ENCODE results near the gene NDUFB6. TPM values are rescaled to one million over a fixed set of nuclear protein-coding genes. Genes with fewer than 3 reads are reported as not detected.
A peak's percentile ranks its signal among the peaks of the same experiment; 100 is the strongest.
"Not testable (repeated sequence)": the region's sequence is repeated elsewhere in the genome, so short reads cannot be mapped to it uniquely, and the experiment has no call there.

The NDUFB6 gene
- 46.9 and 47.1 TPM in 2 replicates for total RNA-seq

DNA sequence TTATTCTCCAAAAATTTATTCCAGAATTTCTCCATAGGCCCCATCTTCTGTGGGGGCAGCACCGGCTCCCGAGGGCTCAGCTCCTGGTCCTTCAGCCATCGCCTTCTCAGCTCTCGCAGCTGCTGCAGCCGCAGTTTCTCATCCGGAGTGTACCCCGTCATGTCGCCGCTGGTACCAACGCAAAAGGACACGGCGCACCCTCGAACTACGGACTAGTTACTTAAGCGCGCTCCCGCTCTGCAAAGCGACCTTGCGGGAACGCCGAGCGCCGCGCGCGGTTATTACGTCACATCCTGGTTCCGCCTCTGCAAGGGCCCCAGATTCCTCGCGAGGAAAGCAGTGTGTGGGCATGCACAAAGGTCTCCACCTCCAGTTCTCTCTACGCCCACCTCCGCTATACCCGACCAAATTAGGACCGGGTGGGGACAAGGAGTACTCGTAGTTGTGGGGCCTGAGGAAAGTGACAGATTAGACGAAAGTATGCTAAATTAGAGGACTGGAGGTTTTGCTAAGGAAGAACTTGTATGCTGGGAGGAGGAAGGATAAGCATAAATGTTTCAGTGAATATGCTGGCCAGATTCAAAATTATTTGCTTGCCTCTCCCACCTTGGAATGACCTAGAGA is at the start of gene NDUFB6:
TSS of gene NDUFB6 (minus strand) at position 260 of the 624 bp plus-strand sequence. CDS start at position 161, 99 bp downstream.
- Mint-ChIP-seq H3K4me3 (peak within 1 kb of the TSS; percentile 99), H3K4me1 (peaks cover 20% of the 10 kb centered on the region), H3K36me3 (ENCODE audit: low read depth) (peaks cover 11% of the 10 kb centered on the region), H3K27ac (peak within 1 kb of the TSS; percentile 98), H3K27me3 (peaks cover 2% of the 10 kb centered on the region), H3K9me3 (no peaks in the 10 kb centered on the region)
- intact Hi-C loops (cut with micrococcal nuclease) = loop anchor here (1.0 kb wide), 5 partner anchors 21 to 428 kb away; partner anchors contain the start of genes ACO1, APTX, RIGI and SMIM27
- peak; percentile 99 for DNase-seq

- Mint-ChIP-seq H3K27ac (no peak overlapping the region), H3K4me3 (no peak overlapping the region), H3K36me3 (ENCODE audit: low read depth) (no peaks in the 10 kb centered on the region), H3K9me3 (no peaks in the 10 kb centered on the region), H3K27me3 (peaks cover 11% of the 10 kb centered on the region), H3K4me1 (no peaks in the 10 kb centered on the region)
- intact Hi-C loops (cut with micrococcal nuclease) = no loop called here
- DNase-seq = no peak
Observed at GRCh38 chr9:32618261-32618660, 45.3 kb upstream of the NDUFB6 start.

- H3K9me3 Mint-ChIP-seq = no peaks in the 10 kb centered on the region
- no peak for DNase-seq
- intact Hi-C loops (cut with micrococcal nuclease) = no loop called here
- H3K4me3 Mint-ChIP-seq = no peak overlapping the region
- no peak overlapping the region for H3K27ac Mint-ChIP-seq
- no peaks in the 10 kb centered on the region for H3K4me1 Mint-ChIP-seq
- H3K27me3 Mint-ChIP-seq = peaks cover 7% of the 10 kb centered on the region
- no peaks in the 10 kb centered on the region for H3K36me3 Mint-ChIP-seq (ENCODE audit: low read depth)
Observed at GRCh38 chr9:32606811-32607210, 33.9 kb upstream of the NDUFB6 start.

DNA sequence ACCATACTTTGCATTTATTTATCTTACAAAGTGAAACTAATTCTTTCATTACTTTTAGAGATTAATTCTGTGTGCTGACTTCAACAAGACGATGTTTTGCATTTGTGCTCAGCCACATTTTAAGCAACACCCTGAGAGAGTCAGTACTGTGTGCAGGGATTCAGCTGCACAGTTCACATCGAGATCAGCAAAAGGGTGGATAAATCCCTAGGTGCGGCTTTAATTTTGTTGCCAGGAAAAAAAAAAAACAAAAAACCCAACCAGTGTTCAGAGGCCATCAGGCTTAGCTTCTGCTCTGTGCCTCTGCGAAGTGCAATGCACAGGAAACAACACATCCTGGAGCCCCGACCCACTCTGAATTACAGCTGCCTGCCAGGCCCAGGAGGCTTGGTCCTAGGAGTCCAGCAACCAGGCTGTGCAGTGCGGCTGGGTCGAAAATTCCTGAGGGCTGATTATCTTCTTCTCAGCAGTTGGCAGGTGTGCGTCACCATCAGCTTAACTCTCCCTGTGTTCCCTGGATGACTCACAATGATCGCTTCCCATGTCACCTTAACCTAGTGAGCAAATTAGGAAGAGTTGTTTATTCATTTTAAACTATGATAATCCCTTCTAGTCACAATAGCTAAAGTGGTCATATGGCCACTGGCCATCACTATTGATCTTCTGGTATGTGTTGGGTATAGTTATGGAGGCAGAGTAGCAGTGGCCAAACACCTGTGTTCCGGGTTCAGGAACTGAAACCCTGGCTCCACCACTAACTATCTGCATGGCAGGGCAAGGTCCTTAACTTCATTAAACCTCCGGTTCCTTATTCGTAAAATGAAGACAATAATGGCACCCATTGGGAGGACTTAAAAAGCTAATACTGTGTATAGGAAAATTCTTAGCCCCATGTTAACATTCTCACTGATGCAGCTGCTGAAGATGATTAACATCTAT is 31.2 kb upstream of the NDUFB6 start:
- intact Hi-C loops (cut with micrococcal nuclease) = no loop called here
- no peaks in the 10 kb centered on the region for H3K36me3 Mint-ChIP-seq (ENCODE audit: low read depth)
- no peaks in the 10 kb centered on the region for H3K9me3 Mint-ChIP-seq
- no peak for DNase-seq
- no peak overlapping the region for H3K27ac Mint-ChIP-seq
- no peaks in the 10 kb centered on the region for H3K4me1 Mint-ChIP-seq
- no peak overlapping the region for H3K4me3 Mint-ChIP-seq
- peaks cover 17% of the 10 kb centered on the region for H3K27me3 Mint-ChIP-seq

GRCh38 chr9:32599021-32599420 is 26.1 kb upstream of the NDUFB6 start:
- DNase-seq; H3K27ac Mint-ChIP-seq; H3K9me3 Mint-ChIP-seq; H3K4me3 Mint-ChIP-seq; intact Hi-C loops (cut with micrococcal nuclease); H3K4me1 Mint-ChIP-seq; H3K36me3 Mint-ChIP-seq (ENCODE audit: low read depth): not testable (repeated sequence)
- H3K27me3 Mint-ChIP-seq = peaks cover 26% of the 10 kb centered on the region

GRCh38 chr9:32596936-32597335 is 24.0 kb upstream of the NDUFB6 start:
- intact Hi-C loops (cut with micrococcal nuclease) = no loop called here
- peaks cover 27% of the 10 kb centered on the region for H3K27me3 Mint-ChIP-seq
- no peaks in the 10 kb centered on the region for H3K36me3 Mint-ChIP-seq (ENCODE audit: low read depth)
- no peak overlapping the region for H3K27ac Mint-ChIP-seq
- no peak overlapping the region for H3K4me3 Mint-ChIP-seq
- peaks cover 5% of the 10 kb centered on the region for H3K9me3 Mint-ChIP-seq
- H3K4me1 Mint-ChIP-seq = peaks cover 2% of the 10 kb centered on the region
- no peak for DNase-seq

GRCh38 chr9:32596096-32596865 is 23.3 kb upstream of the NDUFB6 start:
- Mint-ChIP-seq H3K36me3 (ENCODE audit: low read depth) (no peaks in the 10 kb centered on the region), H3K27ac (no peak overlapping the region), H3K4me3 (no peak overlapping the region), H3K4me1 (peaks cover 2% of the 10 kb centered on the region), H3K9me3 (peaks cover 5% of the 10 kb centered on the region), H3K27me3 (peaks cover 24% of the 10 kb centered on the region)
- no peak for DNase-seq
- intact Hi-C loops (cut with micrococcal nuclease) = no loop called here

DNA sequence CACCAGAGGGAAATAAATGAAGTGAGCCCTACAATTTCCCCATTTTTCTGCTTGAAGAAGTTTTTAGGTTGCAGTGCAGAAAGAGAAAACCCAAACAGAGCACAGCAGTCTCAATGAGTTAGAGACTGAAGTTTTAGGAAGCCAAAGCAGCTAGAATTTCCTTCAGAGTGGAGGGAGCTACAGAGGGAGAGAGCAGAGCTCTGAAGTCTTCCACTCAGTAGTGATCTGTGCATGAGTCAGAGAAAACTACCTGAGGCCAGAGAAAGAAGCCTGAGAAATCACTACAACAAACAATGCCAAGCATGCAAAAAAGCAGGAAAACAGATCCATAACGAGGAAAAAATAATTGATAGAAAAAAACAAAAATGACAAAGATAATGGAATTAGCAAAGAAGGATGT is 17.9 kb upstream of the NDUFB6 start:
- Mint-ChIP-seq H3K36me3 (ENCODE audit: low read depth) (no peaks in the 10 kb centered on the region), H3K4me3 (no peak overlapping the region), H3K4me1 (no peaks in the 10 kb centered on the region), H3K27ac (no peak overlapping the region), H3K27me3 (peaks cover 13% of the 10 kb centered on the region), H3K9me3 (no peaks in the 10 kb centered on the region)
- intact Hi-C loops (cut with micrococcal nuclease) = no loop called here
- no peak for DNase-seq

DNA sequence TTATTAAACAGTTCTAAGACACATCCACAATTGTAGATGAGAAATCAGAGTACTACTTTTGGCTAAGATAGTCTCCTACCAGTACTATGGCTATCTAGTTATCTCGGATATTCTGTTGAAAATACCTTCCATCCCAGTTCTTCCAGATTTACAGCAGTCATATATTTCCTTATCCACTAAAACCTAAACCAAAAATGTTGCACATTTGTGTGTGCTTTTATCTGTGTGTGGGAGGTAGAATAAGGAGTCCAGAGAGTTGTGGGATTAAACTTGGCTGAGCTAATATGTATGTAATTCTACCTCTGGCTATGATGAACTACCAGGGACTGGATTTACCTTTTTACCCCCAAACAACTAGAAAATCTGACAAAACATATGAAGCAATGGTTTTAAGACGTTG is 17.5 kb upstream of the NDUFB6 start:
- DNase-seq = no peak
- Mint-ChIP-seq H3K27me3 (peaks cover 15% of the 10 kb centered on the region), H3K4me1 (no peaks in the 10 kb centered on the region), H3K9me3 (no peaks in the 10 kb centered on the region), H3K4me3 (no peak overlapping the region), H3K27ac (no peak overlapping the region), H3K36me3 (ENCODE audit: low read depth) (no peaks in the 10 kb centered on the region)
- intact Hi-C loops (cut with micrococcal nuclease) = no loop called here

DNA sequence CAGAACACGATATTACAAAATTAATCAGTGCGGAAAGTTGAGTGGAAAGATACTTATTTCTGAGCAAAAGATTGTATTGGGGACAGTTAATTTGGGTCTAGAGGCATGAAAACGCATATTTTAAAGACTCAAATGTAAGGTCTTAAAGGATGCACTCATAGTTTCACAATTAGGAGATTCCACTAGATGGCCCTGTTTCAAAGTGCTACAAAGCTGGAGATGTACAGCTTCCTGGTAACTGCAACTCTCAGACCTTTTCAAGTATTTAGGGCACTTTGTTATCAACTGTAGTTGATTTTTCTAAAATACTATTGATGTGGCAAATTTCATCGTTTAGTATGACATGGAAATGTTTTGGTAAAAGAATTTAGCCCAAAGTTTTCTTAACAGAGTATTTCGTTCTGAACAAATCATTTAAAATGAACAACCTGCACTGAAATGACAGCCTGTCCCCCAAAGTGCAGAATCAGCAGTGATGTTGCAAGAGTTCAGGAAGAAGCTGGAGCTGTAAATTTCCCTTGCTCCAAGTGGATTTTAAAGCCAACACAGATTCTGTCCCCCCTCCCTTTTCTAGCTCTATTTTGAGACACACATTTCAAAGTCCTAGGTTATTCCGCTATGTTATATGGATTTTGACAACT is 16.2 kb upstream of the NDUFB6 start:
- Mint-ChIP-seq H3K27me3 (peaks cover 23% of the 10 kb centered on the region), H3K9me3 (no peaks in the 10 kb centered on the region), H3K4me3 (no peak overlapping the region), H3K27ac (no peak overlapping the region), H3K36me3 (ENCODE audit: low read depth) (no peaks in the 10 kb centered on the region), H3K4me1 (no peaks in the 10 kb centered on the region)
- intact Hi-C loops (cut with micrococcal nuclease) = loop anchor here (1.0 kb wide), 1 partner anchor 379 kb away; no protein-coding TSS in a partner anchor
- DNase-seq = no peak

DNA sequence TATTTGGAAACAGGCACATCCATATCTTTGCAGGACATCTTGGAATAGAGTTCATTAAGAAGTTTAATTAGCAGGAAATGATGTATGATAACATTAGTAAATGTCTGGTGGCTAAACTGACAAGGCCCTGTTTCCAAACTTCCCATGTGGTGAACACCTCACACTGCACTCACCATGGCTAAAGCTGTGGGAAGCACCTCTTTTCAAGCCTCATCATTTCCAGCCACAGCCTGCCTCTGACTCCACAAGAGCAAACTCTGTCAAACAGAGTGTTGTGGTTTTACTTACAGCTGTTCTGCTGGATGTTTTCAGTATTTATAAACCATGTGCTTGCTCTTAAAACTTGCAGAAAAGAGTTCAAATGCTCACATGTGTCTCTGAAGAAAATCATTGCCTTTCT is 14.9 kb upstream of the NDUFB6 start:
- Mint-ChIP-seq H3K27me3 (peaks cover 25% of the 10 kb centered on the region), H3K36me3 (ENCODE audit: low read depth) (no peaks in the 10 kb centered on the region), H3K4me3 (no peak overlapping the region), H3K9me3 (no peaks in the 10 kb centered on the region), H3K27ac (no peak overlapping the region), H3K4me1 (no peaks in the 10 kb centered on the region)
- DNase-seq = no peak
- intact Hi-C loops (cut with micrococcal nuclease) = no loop called here

GRCh38 chr9:32584784-32585183 is 11.8 kb upstream of the NDUFB6 start:
- H3K4me3 Mint-ChIP-seq = no peak overlapping the region

DNA sequence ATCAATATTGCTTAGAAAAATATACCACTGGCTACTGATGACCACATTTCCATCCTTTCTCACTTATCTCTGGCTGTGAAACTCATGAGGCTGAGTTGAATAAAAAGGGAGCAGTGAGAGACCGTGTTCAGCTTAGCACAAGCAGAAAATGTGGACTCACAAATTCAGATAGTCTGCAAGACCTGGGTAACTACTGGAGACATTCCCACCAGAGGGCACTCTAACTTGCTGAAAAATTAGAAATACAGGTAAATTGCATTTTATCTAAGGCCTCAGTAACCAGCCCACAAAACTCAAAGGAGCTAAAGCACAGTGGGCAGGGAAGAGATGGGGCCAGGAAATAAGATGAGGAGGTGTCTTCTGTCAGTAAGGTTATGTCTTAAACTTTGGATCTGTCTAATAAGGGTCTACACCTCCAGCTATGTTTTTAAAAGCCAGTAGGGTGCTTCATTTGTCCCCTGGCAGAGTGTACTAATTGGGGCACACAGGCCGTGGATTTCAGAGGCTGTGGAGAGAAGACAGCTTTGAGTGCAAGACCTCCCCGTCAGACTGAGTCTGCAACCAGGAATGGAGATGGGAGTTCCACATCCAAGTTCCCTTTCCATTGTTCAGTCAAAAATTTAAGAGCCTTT is 8.7 kb upstream of the NDUFB6 start:
- DNase-seq = peak; percentile 79
- H3K4me1 Mint-ChIP-seq = peaks cover 7% of the 10 kb centered on the region
- H3K36me3 Mint-ChIP-seq (ENCODE audit: low read depth) = no peaks in the 10 kb centered on the region
- H3K9me3 Mint-ChIP-seq = no peaks in the 10 kb centered on the region
- H3K27ac Mint-ChIP-seq = no peak overlapping the region
- H3K27me3 Mint-ChIP-seq = peaks cover 41% of the 10 kb centered on the region
- no peak overlapping the region for H3K4me3 Mint-ChIP-seq
- intact Hi-C loops (cut with micrococcal nuclease) = loop anchor here (2.0 kb wide), 1 partner anchor 387 kb away; no protein-coding TSS in a partner anchor

More at GRCh38 chr9:32584784-32585183, 11.8 kb upstream of the NDUFB6 start:
- peaks cover 29% of the 10 kb centered on the region for H3K27me3 Mint-ChIP-seq
- no peaks in the 10 kb centered on the region for H3K9me3 Mint-ChIP-seq
- no peaks in the 10 kb centered on the region for H3K36me3 Mint-ChIP-seq (ENCODE audit: low read depth)
- DNase-seq = peak; percentile 4
- H3K4me1 Mint-ChIP-seq = peaks cover 3% of the 10 kb centered on the region
- intact Hi-C loops (cut with micrococcal nuclease) = no loop called here
- no peak overlapping the region for H3K27ac Mint-ChIP-seq

Measured in activated CD4-positive, alpha-beta T cell treated with anti-CD3 and anti-CD28 coated beads, Interleukin-2, amount 10 ng/mL, durations not matched to agents 24 days and 14 days (primary cell).